ENCODE results near the gene DHX30. TPM values are rescaled to one million over a fixed set of nuclear protein-coding genes. Genes with fewer than 3 reads are reported as not detected.

Gene DHX30
- total RNA-seq, 1 experiment from 2014 or later: 65.1 TPM

DNA sequence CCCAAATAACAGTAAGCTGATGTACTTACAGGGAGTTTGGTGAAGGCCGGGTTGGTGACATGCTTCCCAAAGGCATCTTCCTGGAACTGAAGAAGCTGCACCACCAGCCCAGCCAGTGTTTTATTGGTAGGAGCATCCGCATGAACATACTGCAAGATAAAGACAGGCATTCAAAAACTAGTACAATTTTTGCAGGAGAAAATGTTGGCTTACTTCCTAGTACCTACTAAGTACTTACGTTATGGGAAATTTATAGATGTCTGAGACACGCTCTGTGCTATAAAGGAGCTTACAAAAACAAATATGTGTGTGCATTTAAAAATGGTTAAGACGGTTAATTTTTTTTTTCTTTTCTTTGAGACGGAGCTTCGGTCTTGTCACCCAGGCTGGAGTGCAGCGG lies 30.1 kb upstream of the DHX30 start:
- TF ChIP-seq, protein P1, sequence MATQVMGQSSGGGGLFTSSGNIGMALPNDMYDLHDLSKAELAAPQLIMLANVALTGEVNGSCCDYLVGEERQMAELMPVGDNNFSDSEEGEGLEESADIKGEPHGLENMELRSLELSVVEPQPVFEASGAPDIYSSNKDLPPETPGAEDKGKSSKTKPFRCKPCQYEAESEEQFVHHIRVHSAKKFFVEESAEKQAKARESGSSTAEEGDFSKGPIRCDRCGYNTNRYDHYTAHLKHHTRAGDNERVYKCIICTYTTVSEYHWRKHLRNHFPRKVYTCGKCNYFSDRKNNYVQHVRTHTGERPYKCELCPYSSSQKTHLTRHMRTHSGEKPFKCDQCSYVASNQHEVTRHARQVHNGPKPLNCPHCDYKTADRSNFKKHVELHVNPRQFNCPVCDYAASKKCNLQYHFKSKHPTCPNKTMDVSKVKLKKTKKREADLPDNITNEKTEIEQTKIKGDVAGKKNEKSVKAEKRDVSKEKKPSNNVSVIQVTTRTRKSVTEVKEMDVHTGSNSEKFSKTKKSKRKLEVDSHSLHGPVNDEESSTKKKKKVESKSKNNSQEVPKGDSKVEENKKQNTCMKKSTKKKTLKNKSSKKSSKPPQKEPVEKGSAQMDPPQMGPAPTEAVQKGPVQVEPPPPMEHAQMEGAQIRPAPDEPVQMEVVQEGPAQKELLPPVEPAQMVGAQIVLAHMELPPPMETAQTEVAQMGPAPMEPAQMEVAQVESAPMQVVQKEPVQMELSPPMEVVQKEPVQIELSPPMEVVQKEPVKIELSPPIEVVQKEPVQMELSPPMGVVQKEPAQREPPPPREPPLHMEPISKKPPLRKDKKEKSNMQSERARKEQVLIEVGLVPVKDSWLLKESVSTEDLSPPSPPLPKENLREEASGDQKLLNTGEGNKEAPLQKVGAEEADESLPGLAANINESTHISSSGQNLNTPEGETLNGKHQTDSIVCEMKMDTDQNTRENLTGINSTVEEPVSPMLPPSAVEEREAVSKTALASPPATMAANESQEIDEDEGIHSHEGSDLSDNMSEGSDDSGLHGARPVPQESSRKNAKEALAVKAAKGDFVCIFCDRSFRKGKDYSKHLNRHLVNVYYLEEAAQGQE (IDR thresholded peaks at IDR 0.05; ENCODE audit: insufficient read depth in 1 of 2, low read depth in 2 of 2, low read length in 1 of 2): no peak
- TF ChIP-seq POLR2AphosphoS5 (IDR thresholded peaks at IDR 0.05; ENCODE audit: low read depth, low read length) (no peak), SIN3A (IDR thresholded peaks at IDR 0.05; ENCODE audit: borderline replicate concordance, insufficient read depth, low read depth, low read length) (no peak), TCF7L2 (IDR thresholded peaks at IDR 0.05; ENCODE audit: low read depth, low read length) (no peak)
- TF ChIP-seq, protein P2, sequence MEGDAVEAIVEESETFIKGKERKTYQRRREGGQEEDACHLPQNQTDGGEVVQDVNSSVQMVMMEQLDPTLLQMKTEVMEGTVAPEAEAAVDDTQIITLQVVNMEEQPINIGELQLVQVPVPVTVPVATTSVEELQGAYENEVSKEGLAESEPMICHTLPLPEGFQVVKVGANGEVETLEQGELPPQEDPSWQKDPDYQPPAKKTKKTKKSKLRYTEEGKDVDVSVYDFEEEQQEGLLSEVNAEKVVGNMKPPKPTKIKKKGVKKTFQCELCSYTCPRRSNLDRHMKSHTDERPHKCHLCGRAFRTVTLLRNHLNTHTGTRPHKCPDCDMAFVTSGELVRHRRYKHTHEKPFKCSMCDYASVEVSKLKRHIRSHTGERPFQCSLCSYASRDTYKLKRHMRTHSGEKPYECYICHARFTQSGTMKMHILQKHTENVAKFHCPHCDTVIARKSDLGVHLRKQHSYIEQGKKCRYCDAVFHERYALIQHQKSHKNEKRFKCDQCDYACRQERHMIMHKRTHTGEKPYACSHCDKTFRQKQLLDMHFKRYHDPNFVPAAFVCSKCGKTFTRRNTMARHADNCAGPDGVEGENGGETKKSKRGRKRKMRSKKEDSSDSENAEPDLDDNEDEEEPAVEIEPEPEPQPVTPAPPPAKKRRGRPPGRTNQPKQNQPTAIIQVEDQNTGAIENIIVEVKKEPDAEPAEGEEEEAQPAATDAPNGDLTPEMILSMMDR (IDR thresholded peaks at IDR 0.05): no peak
- ChIA-PET POLR2A (interaction anchor here (0.5 to 0.6 kb wide), 2 partner anchors 53 to 186 kb away, joined by 3 read pairs; no protein-coding TSS in a partner anchor), CTCF (interaction anchor here (0.6 kb wide), 1 partner anchor 151 kb away, joined by 7 read pairs; no protein-coding TSS in a partner anchor)
- DNase-seq (ENCODE audit: low read depth, low spot score) (no peak), ATAC-seq (no peak)
- Histone ChIP-seq H3K9me3 (ENCODE audit: control insufficient read depth, insufficient read depth, low read depth, low read length) (no peaks in the 10 kb centered on the region), H3K36me3 (ENCODE audit: control insufficient read depth, insufficient read depth, low read length) (peaks cover 4% of the 10 kb centered on the region; the same call in 1 of the 2 replicates), H3K27me3 (ENCODE audit: control insufficient read depth, insufficient read depth, low read length) (no peaks in the 10 kb centered on the region), H3K4me3 (ENCODE audit: low read depth in 2 of 2, low read length in 2 of 2) (no peak overlapping the region), H3K4me1 (ENCODE audit: control insufficient read depth, insufficient read depth, low read length) (no peaks in the 10 kb centered on the region), H3K27ac (ENCODE audit: low read length) (no peak overlapping the region)
- BruUV-seq (replicated peaks): no TSS peak
- intact Hi-C loops (cut with micrococcal nuclease; ENCODE audit: unreplicated experiment): no loop called here
- in situ Hi-C loops (cut with HindIII; ENCODE audit: low pct_unique_long_range_greater_than_20kb, low sequenced_read_pairs): no loop called here

DNA sequence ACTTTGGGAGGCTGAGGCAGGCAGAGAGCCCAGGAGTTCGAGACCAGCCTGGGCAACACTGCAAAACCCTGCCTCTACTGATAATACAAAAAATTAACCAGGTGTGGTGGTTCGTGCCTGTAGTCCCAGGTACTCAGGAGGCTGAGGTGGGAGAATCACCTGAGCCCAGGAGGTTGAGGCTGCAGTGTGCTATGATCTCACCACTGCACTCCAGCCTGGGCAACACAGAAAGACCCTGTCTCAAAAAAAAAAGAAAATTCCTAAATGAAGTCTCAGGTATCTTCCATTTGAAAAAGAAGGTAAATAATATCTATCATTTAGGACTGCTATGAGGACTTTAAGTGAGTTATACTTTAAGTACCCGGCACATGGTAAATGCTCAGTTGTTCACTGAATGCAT lies 24.2 kb upstream of the DHX30 start:
- Histone ChIP-seq H3K4me1 (ENCODE audit: control insufficient read depth, insufficient read depth, low read length) (peaks cover 6% of the 10 kb centered on the region; the same call in 1 of the 2 replicates), H3K4me3 (ENCODE audit: low read depth in 2 of 2, low read length in 2 of 2) (no peak overlapping the region), H3K27me3 (ENCODE audit: control insufficient read depth, insufficient read depth, low read length) (no peaks in the 10 kb centered on the region), H3K36me3 (ENCODE audit: control insufficient read depth, insufficient read depth, low read length) (peaks cover 11% of the 10 kb centered on the region), H3K9me3 (ENCODE audit: control insufficient read depth, insufficient read depth, low read depth, low read length) (no peaks in the 10 kb centered on the region), H3K27ac (ENCODE audit: low read length) (no peak overlapping the region)
- no TSS peak for BruUV-seq (replicated peaks)
- intact Hi-C loops (cut with micrococcal nuclease; ENCODE audit: unreplicated experiment): no loop called here
- TF ChIP-seq SIN3A (IDR thresholded peaks at IDR 0.05; ENCODE audit: borderline replicate concordance, insufficient read depth, low read depth, low read length) (no peak), TCF7L2 (IDR thresholded peaks at IDR 0.05; ENCODE audit: low read depth, low read length) (no peak)
- TF ChIP-seq, protein P2 (IDR thresholded peaks at IDR 0.05): no peak
- ATAC-seq (no peak), DNase-seq (ENCODE audit: low read depth, low spot score) (no peak)
- CTCF ChIA-PET: interaction anchor here (0.5 kb wide), 1 partner anchor 10 kb away, joined by 3 read pairs; no protein-coding TSS in a partner anchor
- in situ Hi-C loops (cut with HindIII; ENCODE audit: low pct_unique_long_range_greater_than_20kb, low sequenced_read_pairs): no loop called here
- POLR2A ChIA-PET: no interaction called here
